SHP77 treated with DMSO at 0.1 percent for 48 hours (cell line): ENCODE results near the gene ANKS3.

Experiments
- DNase-seq: peaks from one replicate; lab custom pipeline; 2025; lab: John Stamatoyannopoulos, UW

Gene ANKS3

GRCh38 chr16:4734063-4734729 lies at the start of gene ANKS3, which contains the start of gene DNAAF8:
Gene ANKS3 (minus strand): TSS chr16:4734271. CDS start chr16:4730149, 4,122 bp downstream.
Gene DNAAF8 (plus strand): TSS chr16:4734537. CDS start chr16:4736515, 1,978 bp downstream.
- DNase-seq: peak; percentile 88

GRCh38 chr16:4783251-4783950 lies 49.3 kb upstream of the ANKS3 start:
- DNase-seq: no peak

- no peak for DNase-seq
Measured at GRCh38 chr16:4780235-4780634, 46.2 kb upstream of the ANKS3 start.

GRCh38 chr16:4778050-4778392 lies 44.0 kb upstream of the ANKS3 start:
- no peak for DNase-seq

GRCh38 chr16:4777339-4778049 lies 43.4 kb upstream of the ANKS3 start:
- no peak for DNase-seq

GRCh38 chr16:4776141-4776705 lies 42.2 kb upstream of the ANKS3 start:
- DNase-seq: no peak

GRCh38 chr16:4775005-4775404 lies 40.9 kb upstream of the ANKS3 start:
- DNase-seq: no peak

GRCh38 chr16:4772351-4772750 lies 38.3 kb upstream of the ANKS3 start:
- no peak for DNase-seq

- DNase-seq: no peak
Measured at GRCh38 chr16:4771646-4772045, 37.6 kb upstream of the ANKS3 start.

- no peak for DNase-seq
Measured at GRCh38 chr16:4769306-4769638, 35.2 kb upstream of the ANKS3 start.

- peak; percentile 93 for DNase-seq
Measured at GRCh38 chr16:4768549-4769305, 34.7 kb upstream of the ANKS3 start.

- no peak for DNase-seq
Measured at GRCh38 chr16:4767872-4768548, 33.9 kb upstream of the ANKS3 start.

GRCh38 chr16:4766875-4767628 lies 33.0 kb upstream of the ANKS3 start, which contains the start of gene ZNF500:
Gene ZNF500 (minus strand): TSS chr16:4767162. CDS start chr16:4765978, 1,184 bp downstream.
- DNase-seq: peak; percentile 94

GRCh38 chr16:4765511-4766474 lies 31.7 kb upstream of the ANKS3 start:
- DNase-seq: no peak

GRCh38 chr16:4763791-4764190 lies 29.7 kb upstream of the ANKS3 start:
- DNase-seq: no peak

GRCh38 chr16:4762205-4762604 lies 28.1 kb upstream of the ANKS3 start:
- DNase-seq: no peak

GRCh38 chr16:4760221-4760910 lies 26.3 kb upstream of the ANKS3 start:
- no peak for DNase-seq

GRCh38 chr16:4755687-4756086 lies 21.6 kb upstream of the ANKS3 start:
- no peak for DNase-seq

GRCh38 chr16:4754865-4755264 lies 20.8 kb upstream of the ANKS3 start:
- no peak for DNase-seq
